Common myeloid progenitor, CD34-positive (primary cell): Measurements from ENCODE around the gene SCUBE1.

ENCODE experiments used
- CTCF ChIA-PET: fragments of 350-600 bp; sonication (Branson Sonifier 250); formaldehyde crosslinking; loops from one replicate; lab custom pipeline; 2021; ENCODE audit warnings: antibody characterized with exemption; lab: Charles Lee
- POLR2A ChIA-PET: fragments of 350-600 bp; sonication (Branson Sonifier 250); formaldehyde crosslinking; loops from one replicate; lab custom pipeline; 2021; ENCODE audit warnings: antibody characterized with exemption; lab: Charles Lee
- DNase-seq, 3 donors: peaks; one replicate each; pipeline versions ENCODE4 v3.0.0 to v3.0.0-alpha.2; 2013
- H3K27ac ChIP-seq, 2 experiments: 1 replicate in 1 of 2; 2 replicates in 1 of 2; pipeline ENCODE4 v1.7.0; 2013; ENCODE audit warnings: inconsistent platforms in 2 of 2, low read length in 2 of 2, mild to moderate bottlenecking in 2 of 2, low read depth in 1 of 2, moderate library complexity in 1 of 2; ENCODE audit not compliant: severe bottlenecking in 2 of 2, insufficient read depth in 1 of 2, poor library complexity in 1 of 2
- H3K27me3 ChIP-seq, 5 experiments: replicated peaks in 2 of 5; 1 replicate in 3 of 5; 2 replicates in 2 of 5; pipeline versions ENCODE4 v1.6.1 to v1.7.0; 2013; ENCODE audit warnings: low read length in 4 of 5, mild to moderate bottlenecking in 2 of 5, moderate library complexity in 2 of 5, inconsistent platforms in 1 of 5; ENCODE audit not compliant: insufficient read depth in 5 of 5, control insufficient read depth in 4 of 5
- H3K36me3 ChIP-seq, 4 experiments: 1 replicate in 2 of 4; 2 replicates in 2 of 4; pipeline versions ENCODE4 v1.6.1 to v1.7.0; 2013; ENCODE audit warnings: low read length in 3 of 4, control low read depth in 1 of 4, mild to moderate bottlenecking in 1 of 4; ENCODE audit not compliant: control insufficient read depth in 4 of 4, insufficient read depth in 4 of 4
- H3K4me1 ChIP-seq, 4 experiments: 1 replicate in 3 of 4; 2 replicates in 1 of 4; pipeline versions ENCODE4 v1.6.1 to v1.7.1; 2013; ENCODE audit warnings: low read length in 3 of 4, mild to moderate bottlenecking in 3 of 4, control low read depth in 1 of 4, inconsistent platforms in 1 of 4, moderate library complexity in 1 of 4; ENCODE audit not compliant: control insufficient read depth in 4 of 4, insufficient read depth in 4 of 4; ENCODE audit errors: control extremely low read depth in 1 of 4
- H3K4me3 ChIP-seq, 7 experiments: 1 replicate in 4 of 7; 2 replicates in 3 of 7; pipeline versions ENCODE4 v1.5.1 to v1.7.0; 2013; ENCODE audit warnings: mild to moderate bottlenecking in 7 of 7, low read length in 6 of 7, moderate library complexity in 6 of 7, inconsistent platforms in 2 of 7, low read depth in 2 of 7, control low read depth in 1 of 7; ENCODE audit not compliant: insufficient read depth in 4 of 7, control insufficient read depth in 1 of 7; ENCODE audit errors: extremely low read depth in 1 of 7
- H3K9me3 ChIP-seq, 5 experiments: 1 replicate in 4 of 5; 2 replicates in 1 of 5; pipeline versions ENCODE4 v1.6.1 to v1.7.1; 2013; ENCODE audit warnings: low read length in 4 of 5, mild to moderate bottlenecking in 2 of 5, inconsistent platforms in 1 of 5, low read depth in 1 of 5, moderate library complexity in 1 of 5; ENCODE audit not compliant: control insufficient read depth in 4 of 5, insufficient read depth in 2 of 5; ENCODE audit errors: control extremely low read depth in 1 of 5
- WGBS: methylation state at CpG from one replicate; pipeline ENCODE4 v1.1.5; 2013; ENCODE audit not compliant: insufficient coverage; 5-methylcytosine and 5-hydroxymethylcytosine counted together

Gene SCUBE1

DNA sequence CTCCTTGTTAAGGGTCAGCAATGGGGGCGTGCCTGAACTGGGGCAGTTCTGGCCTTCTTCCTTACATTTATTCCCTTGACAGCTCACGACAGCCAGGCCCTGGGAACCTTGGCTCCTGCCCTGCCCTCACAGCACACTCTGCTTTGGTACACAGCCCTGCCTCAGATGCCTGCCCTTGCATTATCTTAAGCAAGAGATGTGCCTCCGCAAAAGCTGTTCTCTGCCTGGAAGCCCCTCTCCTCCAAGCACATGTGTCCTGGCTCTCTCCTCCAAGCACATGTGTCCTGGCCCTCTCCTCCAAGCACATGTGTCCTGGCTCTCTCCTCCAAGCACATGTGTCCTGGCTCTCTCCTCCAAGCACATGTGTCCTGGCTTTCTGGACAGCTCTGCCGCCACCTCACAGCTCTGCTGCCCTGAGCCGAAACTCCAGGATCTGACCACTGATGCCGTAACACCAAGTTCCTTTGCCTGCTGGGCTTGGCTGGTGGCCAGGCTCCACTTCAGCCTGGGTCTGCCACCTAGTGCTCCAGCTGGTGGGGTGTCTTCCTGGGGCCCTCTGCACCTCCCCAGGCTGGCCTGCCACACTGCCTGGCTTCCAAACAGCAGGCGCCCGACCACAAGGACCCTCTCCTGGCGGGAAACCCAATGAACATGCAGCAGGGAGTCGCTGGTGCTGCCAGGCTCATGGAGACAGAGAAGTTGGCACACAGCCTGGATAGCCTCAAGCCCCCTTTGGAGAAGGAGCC is 53.0 kb downstream of the SCUBE1 start:
- Histone ChIP-seq H3K9me3 (no peaks in the 10 kb centered on the region), H3K4me3 (peak overlapping the region in 1 of 7 experiments; percentile 2), H3K4me1 (peaks cover 1 to 33% (median 21%) of the 10 kb centered on the region in 4 experiments), H3K36me3 (no peaks in the 10 kb centered on the region), H3K27ac (no peak overlapping the region), H3K27me3 (peaks cover 0 to 1% (median 0%) of the 10 kb centered on the region in 5 experiments)
- ChIA-PET POLR2A (no interaction called here), CTCF (interaction anchor here (1.2 to 7.4 kb wide), 4 partner anchors 18 to 59 kb away, joined by 4 to 55 read pairs (median 6); no protein-coding TSS in a partner anchor)
- peak; percentile 27 to 58 (median 50) for DNase-seq
- WGBS: 51% methylated on average over 9 of the region's 10 CpGs

DNA sequence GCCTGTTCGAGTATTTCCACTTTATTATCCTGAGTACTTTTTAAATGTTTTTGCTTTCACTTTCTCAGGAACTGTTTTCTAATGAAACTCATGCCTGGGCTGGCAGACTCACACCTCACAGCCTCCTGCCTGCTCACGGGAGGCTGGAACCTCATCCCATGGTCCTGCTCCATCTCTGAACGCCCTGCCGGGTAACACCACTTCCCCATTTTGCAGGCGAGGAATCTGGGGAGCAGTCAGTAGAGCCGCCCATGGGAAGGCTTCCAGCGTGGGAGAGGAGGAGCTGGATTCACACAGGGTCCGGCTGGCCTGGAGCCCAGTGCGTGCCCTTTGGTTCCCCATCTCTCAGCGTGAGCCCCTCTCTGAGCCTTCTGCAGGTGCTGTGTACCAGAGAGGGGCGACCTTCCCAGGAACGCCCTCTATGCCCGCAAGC is 53.6 kb downstream of the SCUBE1 start:
- Histone ChIP-seq H3K36me3 (no peaks in the 10 kb centered on the region), H3K27me3 (peaks cover 0 to 2% (median 0%) of the 10 kb centered on the region in 5 experiments), H3K9me3 (no peaks in the 10 kb centered on the region), H3K4me3 (peak overlapping the region in 3 of 7 experiments; percentile 2 to 21 (median 3)), H3K4me1 (peaks cover 1 to 32% (median 21%) of the 10 kb centered on the region in 4 experiments), H3K27ac (no peak overlapping the region)
- peak; percentile 21 to 49 (median 40) for DNase-seq
- ChIA-PET CTCF (interaction anchor here (1.2 to 7.4 kb wide), 4 partner anchors 17 to 58 kb away, joined by 4 to 55 read pairs (median 6); no protein-coding TSS in a partner anchor), POLR2A (no interaction called here)
- 42% methylated on average over 11 of the region's 13 CpGs for WGBS

DNA sequence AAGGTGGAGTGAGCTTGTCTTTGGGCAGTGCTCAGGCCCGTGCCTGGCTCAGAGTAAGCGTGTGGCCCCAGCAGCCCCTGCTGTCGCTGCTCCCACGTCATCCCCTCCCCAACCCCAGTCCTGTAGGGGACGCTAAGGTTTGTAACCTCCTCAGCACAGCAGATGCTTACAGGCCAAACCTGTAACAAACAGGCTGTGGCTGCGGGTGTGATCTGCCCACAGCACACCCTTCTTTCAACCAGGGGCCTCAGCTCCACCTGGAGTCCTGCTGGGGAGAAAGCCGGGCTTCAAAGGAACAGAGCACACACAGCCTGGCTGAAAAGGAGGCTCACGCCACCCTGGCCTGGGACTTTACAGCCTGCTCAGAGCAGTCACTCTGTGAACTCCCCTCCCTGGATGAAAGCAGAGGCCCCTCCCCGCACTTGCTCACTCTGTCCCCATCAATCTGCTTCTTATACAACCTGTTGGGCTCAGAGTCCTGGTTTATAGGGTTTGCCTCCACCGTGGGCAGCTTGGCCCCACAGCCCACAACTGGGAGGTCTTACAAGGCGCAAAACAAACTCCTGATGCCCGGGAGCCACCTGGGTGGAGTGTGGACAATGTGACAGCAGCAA is 54.3 kb downstream of the SCUBE1 start:
- Histone ChIP-seq H3K27me3 (peaks cover 0 to 2% (median 0%) of the 10 kb centered on the region in 5 experiments), H3K4me3 (peak overlapping the region in 3 of 7 experiments; percentile 2 to 21 (median 3)), H3K4me1 (peaks cover 1 to 32% (median 21%) of the 10 kb centered on the region in 4 experiments), H3K36me3 (no peaks in the 10 kb centered on the region), H3K9me3 (no peaks in the 10 kb centered on the region), H3K27ac (no peak overlapping the region)
- no peak for DNase-seq
- 90% methylated on average over 12 of the region's 12 CpGs for WGBS
- CTCF ChIA-PET: interaction anchor here (1.2 to 7.4 kb wide), 4 partner anchors 16 to 58 kb away, joined by 4 to 55 read pairs (median 5); no protein-coding TSS in a partner anchor
- POLR2A ChIA-PET: no interaction called here

GRCh38 chr22:43288378-43288777 is 54.8 kb downstream of the SCUBE1 start:
- 97% methylated on average over 12 of the region's 16 CpGs for WGBS
- Histone ChIP-seq H3K27ac (no peak overlapping the region), H3K36me3 (no peaks in the 10 kb centered on the region), H3K4me1 (peaks cover 1 to 32% (median 21%) of the 10 kb centered on the region in 4 experiments), H3K4me3 (no peak overlapping the region), H3K9me3 (no peaks in the 10 kb centered on the region), H3K27me3 (peaks cover 0 to 2% (median 0%) of the 10 kb centered on the region in 5 experiments)
- CTCF ChIA-PET: interaction anchor here (1.0 to 7.4 kb wide), 3 partner anchors 9 to 59 kb away, joined by 4 to 55 read pairs (median 4); no protein-coding TSS in a partner anchor
- DNase-seq: no peak
- POLR2A ChIA-PET: no interaction called here

- no peak for DNase-seq
- ChIA-PET CTCF (interaction anchor here (1.0 to 7.4 kb wide), 3 partner anchors 8 to 21 kb away, joined by 4 to 55 read pairs (median 7); no protein-coding TSS in a partner anchor), POLR2A (no interaction called here)
- no peak overlapping the region for H3K4me3 ChIP-seq
- H3K4me1 ChIP-seq: peaks cover 1 to 32% (median 21%) of the 10 kb centered on the region in 4 experiments
- WGBS: 100% methylated on average over 4 of the region's 4 CpGs
- H3K36me3 ChIP-seq: no peaks in the 10 kb centered on the region
- H3K9me3 ChIP-seq: no peaks in the 10 kb centered on the region
- H3K27me3 ChIP-seq: peaks cover 0 to 2% (median 0%) of the 10 kb centered on the region in 5 experiments
- no peak overlapping the region for H3K27ac ChIP-seq
These were observed 55.7 kb downstream of the SCUBE1 start for GRCh38 chr22:43287441-43287840.

- ChIA-PET CTCF (interaction anchor here (1.8 kb wide), 1 partner anchor 8 kb away, joined by 6 read pairs; no protein-coding TSS in a partner anchor), POLR2A (no interaction called here)
- Histone ChIP-seq H3K27ac (no peak overlapping the region), H3K4me3 (no peak overlapping the region), H3K4me1 (peaks cover 0 to 7% (median 4%) of the 10 kb centered on the region in 4 experiments), H3K27me3 (peaks cover 0 to 2% (median 0%) of the 10 kb centered on the region in 5 experiments), H3K9me3 (no peaks in the 10 kb centered on the region), H3K36me3 (no peaks in the 10 kb centered on the region)
- DNase-seq: no peak
- 93% methylated on average over 2 of the region's 2 CpGs for WGBS
These were observed 61.8 kb downstream of the SCUBE1 start for GRCh38 chr22:43281394-43281793.
